ENCODE data around the gene FGF21.
"Not testable (repeated sequence)": the region's sequence is repeated elsewhere in the genome, so short reads cannot be mapped to it uniquely, and the experiment has no call there.

FGF21 gene

GRCh38 chr19:48787331-48787730, 32.0 kb downstream of the FGF21 start:
- not testable (repeated sequence) for DNase-seq (ENCODE audit: low spot score)

GRCh38 chr19:48793271-48793670, 37.9 kb downstream of the FGF21 start:
- no peak for DNase-seq (ENCODE audit: low spot score)

DNA sequence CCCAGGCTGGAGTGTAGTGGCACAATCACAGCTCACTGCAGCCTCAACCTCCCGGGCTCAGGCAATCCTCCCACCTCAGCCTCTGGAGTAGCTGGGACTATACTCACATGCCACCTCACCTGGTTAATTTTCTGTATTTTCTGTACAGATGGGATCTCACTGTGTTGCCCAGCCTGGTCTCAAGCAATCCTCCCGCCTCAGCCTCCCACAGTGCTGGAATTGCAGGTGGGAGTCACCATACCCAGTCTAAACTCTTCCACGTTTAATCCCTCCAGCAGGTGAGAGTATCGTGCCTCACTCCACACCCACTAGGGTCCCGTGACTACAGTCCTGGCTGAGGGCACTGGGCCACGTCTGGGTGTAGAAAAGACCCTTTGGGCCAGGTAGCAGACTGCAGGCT, 39.0 kb downstream of the FGF21 start:
- DNase-seq (ENCODE audit: low spot score), result no peak

DNA sequence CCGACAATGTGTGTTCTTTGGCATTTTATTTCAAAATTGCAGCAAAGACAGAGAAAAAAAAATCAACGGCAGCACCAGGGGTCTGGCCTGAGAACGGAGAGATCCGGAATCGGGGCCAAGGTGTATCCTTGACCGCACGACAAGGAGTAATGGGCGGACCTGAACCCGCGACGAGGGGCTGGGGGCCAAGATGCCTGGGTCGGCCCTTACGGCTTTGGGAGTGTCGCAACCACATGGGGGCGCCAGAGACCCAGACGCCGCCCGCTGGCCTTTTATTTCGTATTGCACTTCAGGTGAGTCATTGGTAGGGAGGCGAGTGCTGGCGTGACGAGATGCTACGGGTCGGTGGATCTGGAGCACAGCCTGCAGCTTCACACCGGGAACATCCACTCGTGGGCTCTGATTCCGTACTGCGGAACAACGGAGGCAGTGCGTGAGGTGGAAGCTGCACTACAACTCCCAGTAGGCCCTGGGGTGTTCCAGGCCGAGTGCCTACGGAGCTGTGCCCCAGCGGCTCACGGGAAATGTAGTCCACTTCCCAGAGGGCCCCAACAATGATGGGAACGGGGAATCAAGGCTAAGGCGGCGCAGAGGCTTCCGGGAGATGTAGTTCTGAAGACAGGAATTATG, 39.8 kb downstream of the FGF21 start:
- peak; percentile 94 for DNase-seq (ENCODE audit: low spot score)

- no peak for DNase-seq (ENCODE audit: low spot score)
Measured at GRCh38 chr19:48795685-48796070, 40.4 kb downstream of the FGF21 start.

GRCh38 chr19:48796298-48797083, 41.2 kb downstream of the FGF21 start:
- no peak for DNase-seq (ENCODE audit: low spot score)

DNA sequence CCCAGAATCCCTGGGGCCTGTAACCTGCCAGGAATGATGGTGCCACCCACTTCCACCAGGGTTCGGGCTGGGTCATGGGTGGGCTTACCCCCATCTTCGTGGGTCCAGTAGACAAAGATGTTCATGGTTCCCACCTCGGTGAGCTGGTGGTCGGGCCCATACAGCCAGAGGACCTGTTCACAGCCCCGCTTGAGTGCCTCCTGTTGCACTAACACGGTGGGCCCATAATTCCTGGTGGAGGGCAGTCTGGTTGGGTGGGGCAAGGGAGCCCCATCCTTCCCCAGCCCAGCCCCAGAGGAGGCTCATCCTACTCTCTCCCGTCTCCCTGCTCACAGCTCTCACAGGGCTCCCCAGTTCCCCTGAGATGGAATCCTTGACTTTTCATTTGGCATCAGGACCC, 41.8 kb downstream of the FGF21 start:
- DNase-seq (ENCODE audit: low spot score), result no peak

DNA sequence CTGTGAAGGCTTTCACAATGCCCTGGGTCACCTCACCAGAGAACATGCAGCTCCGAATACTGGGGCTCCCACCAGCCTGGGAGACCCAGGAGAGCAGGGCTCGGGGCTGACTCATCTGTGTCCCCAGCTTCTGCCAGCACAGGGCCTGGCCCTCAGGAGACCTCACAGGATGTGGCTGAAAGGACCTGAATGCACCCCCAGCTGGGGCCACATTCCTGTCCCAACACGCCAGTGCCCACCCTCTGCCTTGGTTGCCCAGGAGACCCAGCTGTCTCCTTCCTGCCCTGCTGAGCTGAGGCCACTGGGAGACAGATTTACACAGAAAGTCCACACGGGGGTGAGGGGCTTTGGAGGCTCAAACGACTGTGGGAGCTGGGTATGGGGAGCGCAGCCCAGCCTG, 43.6 kb downstream of the FGF21 start:
- no peak for DNase-seq (ENCODE audit: low spot score)

- no peak for DNase-seq (ENCODE audit: low spot score)
Measured at GRCh38 chr19:48799358-48800300, 44.3 kb downstream of the FGF21 start.

DNA sequence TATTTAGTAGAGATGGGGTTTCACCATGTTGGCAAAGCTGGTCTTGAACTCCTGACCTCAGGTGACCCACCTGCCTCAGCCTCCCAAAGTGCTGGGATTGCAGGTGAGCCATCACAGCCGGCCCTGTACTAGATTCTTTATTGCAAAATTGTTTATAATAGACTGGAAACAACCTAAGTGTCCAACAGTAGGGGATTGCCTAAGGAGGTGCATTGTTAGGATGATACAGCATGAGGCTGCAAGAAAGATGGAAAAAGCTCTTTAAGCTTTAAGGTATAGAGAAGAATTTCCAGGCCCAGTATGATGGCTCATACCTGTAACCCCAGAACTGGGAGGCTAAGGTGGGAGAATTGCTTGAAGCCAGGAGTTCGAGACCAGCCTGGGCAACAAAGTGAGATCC, 47.3 kb downstream of the FGF21 start:
- DNase-seq (ENCODE audit: low spot score), result no peak

GRCh38 chr19:48804496-48804895, 49.2 kb downstream of the FGF21 start:
- DNase-seq (ENCODE audit: low spot score), result no peak

DNA sequence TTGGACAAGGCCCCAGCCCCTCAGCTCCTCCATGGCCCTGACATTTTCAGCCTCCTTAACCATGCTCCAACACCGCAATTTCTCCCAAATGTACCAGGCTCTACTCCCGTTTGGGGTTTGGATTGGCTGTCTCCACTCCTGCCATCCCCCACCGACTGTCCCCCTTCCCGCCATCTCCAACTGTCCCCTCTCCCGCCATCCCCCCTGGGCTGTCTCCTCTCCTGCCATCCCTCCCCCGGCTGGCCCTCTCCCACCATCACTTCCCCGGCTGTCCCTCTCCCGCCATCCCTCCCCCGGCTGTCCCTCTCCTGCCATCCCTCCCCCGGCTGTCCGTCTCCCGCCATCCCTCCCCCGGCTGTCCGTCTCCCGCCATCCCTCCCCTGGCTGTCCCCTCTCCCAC, 50.1 kb downstream of the FGF21 start:
- no peak for DNase-seq (ENCODE audit: low spot score)

DNA sequence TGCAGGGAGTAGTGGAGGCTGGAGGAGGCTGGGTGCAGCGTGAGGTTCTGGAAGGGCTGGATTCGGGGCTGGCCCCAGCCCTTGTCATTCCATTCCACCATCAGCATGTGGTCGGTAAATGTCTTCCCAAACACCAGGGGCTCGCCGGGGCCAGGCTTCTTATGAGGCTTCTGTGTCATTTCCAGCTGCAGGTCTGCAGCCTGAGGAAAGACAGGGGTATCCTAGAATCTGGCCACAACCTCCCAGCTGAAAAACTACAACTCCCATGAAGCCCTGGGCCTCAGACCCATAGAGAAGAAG, 51.1 kb downstream of the FGF21 start:
- no peak for DNase-seq (ENCODE audit: low spot score)

DNA sequence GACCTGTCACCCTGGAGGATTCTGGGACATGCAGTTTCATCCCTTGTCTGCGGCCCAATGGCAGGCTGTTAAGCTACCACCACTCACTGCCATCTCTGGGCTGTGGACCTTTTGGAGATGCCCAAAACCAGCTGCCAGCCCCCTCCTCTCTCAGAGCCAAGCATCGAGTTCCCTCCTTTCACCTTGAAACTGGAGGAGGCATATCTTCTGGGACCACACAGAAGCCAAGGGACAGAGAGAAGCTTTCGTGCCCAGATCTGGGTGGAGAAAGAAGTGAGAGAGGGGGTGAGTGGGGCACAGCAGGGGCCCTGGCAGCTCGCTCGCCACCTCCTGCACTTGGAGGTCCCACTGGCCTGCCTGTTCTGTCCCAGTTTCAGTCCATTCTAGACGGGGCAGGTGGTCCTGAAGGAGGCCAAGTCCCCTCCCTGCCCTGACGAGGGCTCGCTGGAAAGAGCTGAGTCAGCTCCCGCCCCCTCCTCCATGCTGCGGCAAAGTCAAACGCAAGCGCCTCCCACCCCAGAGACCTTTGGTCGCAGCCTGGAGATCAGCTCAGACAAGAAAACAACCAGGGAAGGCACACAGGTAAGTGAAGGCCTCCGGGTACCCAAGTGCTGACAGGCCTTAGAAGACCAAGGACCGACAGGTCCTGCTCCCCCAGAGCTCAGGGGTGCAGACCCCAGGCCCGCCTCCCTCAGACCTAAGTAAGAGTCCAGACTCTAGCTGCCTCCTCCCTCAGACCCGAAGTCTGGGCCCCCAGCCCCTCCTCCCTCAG, 51.7 kb downstream of the FGF21 start:
- DNase-seq (ENCODE audit: low spot score), result peak; percentile 79

GRCh38 chr19:48807590-48808308, 52.4 kb downstream of the FGF21 start:
- no peak for DNase-seq (ENCODE audit: low spot score)

All from D341Med (cell line).